ENCODE measurements around the gene UCK1.
A peak's percentile ranks its signal among the peaks of the same experiment; 100 is the strongest.

Gene UCK1

GRCh38 chr9:131578731-131579504 lies 47.9 kb upstream of the UCK1 start:
- H3K4me3 ChIP-seq (ENCODE audit: low read depth, low read length, poor library complexity, severe bottlenecking): no peak overlapping the region
- H3K9me2 ChIP-seq (ENCODE audit: low read depth, low read length): no peaks in the 10 kb centered on the region
- TF ChIP-seq EZH2 (IDR thresholded peaks at IDR 0.05; ENCODE audit: borderline replicate concordance, low read length) (no peak), CTCF (IDR thresholded peaks at IDR 0.05; ENCODE audit: low read length) (no peak)

DNA sequence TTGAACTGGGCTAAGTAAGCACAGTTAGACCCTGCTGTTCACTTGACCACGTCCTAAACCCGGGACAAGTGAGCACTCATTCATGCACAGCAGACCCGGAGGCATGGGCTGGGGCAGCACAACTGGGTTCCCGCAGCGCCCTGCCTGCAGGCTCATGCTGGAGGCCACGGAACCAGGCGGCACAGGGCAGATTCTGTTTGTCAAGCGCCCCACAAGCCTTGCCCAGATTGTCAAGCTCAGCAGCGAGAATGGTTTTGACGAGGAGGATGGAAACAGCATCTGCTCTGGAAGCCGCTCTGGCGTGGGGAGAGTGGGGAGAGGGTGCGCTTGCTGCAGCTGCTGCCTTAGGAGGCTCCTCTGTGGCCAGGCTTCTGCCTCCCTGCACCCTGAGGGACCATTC lies 47.0 kb upstream of the UCK1 start:
- H3K36me3 ChIP-seq (ENCODE audit: insufficient read depth, low read length): peaks cover 93% of the 10 kb centered on the region

More at GRCh38 chr9:131578731-131579504, 47.9 kb upstream of the UCK1 start:
- no peak overlapping the region for H2AFZ ChIP-seq (ENCODE audit: low read length)
- no peaks in the 10 kb centered on the region for H3K9me3 ChIP-seq (ENCODE audit: low read length)
- no peaks in the 10 kb centered on the region for H4K20me1 ChIP-seq (ENCODE audit: insufficient read depth, low read length)
- no peak overlapping the region for H3K9ac ChIP-seq (ENCODE audit: low read length)
- peaks cover 96% of the 10 kb centered on the region for H3K36me3 ChIP-seq (ENCODE audit: insufficient read depth, low read length)
- H3K4me1 ChIP-seq (ENCODE audit: insufficient read depth, low read length, severe bottlenecking): peaks cover 7% of the 10 kb centered on the region
- H3F3A ChIP-seq (ENCODE audit: insufficient read depth, low read length): no peaks in the 10 kb centered on the region
- no peaks in the 10 kb centered on the region for H3K27me3 ChIP-seq (ENCODE audit: insufficient read depth, low read length)
- H3K4me2 ChIP-seq (ENCODE audit: low read length): no peak overlapping the region
- H3K27ac ChIP-seq (ENCODE audit: low read depth, low read length, poor library complexity, severe bottlenecking): peak overlapping the region; percentile 68
- no peaks in the 10 kb centered on the region for H3K79me2 ChIP-seq (ENCODE audit: insufficient read depth, low read length)

More for the DNA sequence above, 47.0 kb upstream of the UCK1 start:
- Histone ChIP-seq H3F3A (ENCODE audit: insufficient read depth, low read length) (no peaks in the 10 kb centered on the region), H3K9ac (ENCODE audit: low read length) (no peak overlapping the region), H4K20me1 (ENCODE audit: insufficient read depth, low read length) (no peaks in the 10 kb centered on the region), H3K4me3 (ENCODE audit: low read depth, low read length, poor library complexity, severe bottlenecking) (no peak overlapping the region), H3K79me2 (ENCODE audit: insufficient read depth, low read length) (no peaks in the 10 kb centered on the region), H3K27me3 (ENCODE audit: insufficient read depth, low read length) (no peaks in the 10 kb centered on the region), H3K4me1 (ENCODE audit: insufficient read depth, low read length, severe bottlenecking) (peaks cover 7% of the 10 kb centered on the region), H3K4me2 (ENCODE audit: low read length) (no peak overlapping the region), H3K9me3 (ENCODE audit: low read length) (no peaks in the 10 kb centered on the region), H3K27ac (ENCODE audit: low read depth, low read length, poor library complexity, severe bottlenecking) (no peak overlapping the region), H2AFZ (ENCODE audit: low read length) (no peak overlapping the region), H3K9me2 (ENCODE audit: low read depth, low read length) (no peaks in the 10 kb centered on the region)
- TF ChIP-seq CTCF (IDR thresholded peaks at IDR 0.05; ENCODE audit: low read length) (no peak), EZH2 (IDR thresholded peaks at IDR 0.05; ENCODE audit: borderline replicate concordance, low read length) (no peak)
